HK-2 (cell line): ENCODE data around the gene SENP1.

ENCODE experiments used
- DNase-seq: peaks from one replicate; pipeline ENCODE4 v3.0.0-alpha.2; 2018; ENCODE audit not compliant: unreplicated experiment

The SENP1 gene

DNA sequence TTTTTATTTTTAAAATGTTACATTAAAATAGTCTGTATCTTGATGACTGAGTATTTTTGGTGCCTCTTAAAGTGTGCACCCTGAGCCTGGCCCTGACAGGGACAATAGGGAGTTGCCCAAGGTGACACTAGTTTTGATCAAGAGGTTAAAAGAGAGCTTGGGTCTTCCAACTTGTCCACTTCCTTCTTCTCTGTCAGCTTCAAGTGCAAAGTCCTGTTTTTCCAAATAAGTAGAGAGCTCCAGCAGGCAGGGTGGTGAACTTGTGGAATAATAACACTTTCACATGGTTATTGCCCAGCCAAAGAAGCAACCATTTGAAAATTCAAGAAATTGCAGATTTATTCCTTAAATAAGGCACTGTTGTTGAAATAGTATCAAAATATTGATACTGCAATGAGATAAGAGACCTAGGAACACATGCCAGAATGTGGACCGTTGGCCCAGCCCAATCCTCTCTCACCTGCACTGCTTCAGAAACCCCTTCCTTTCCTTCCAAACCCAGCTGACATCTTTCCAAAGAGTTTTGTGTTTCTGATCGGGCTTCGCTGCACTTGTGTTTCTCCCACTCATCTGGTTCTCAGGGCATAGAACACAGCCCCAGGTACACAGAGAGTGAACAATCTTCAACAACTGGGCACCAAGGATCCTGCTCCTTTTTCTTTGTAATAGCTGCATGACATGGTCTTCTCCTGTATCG, 87.8 kb downstream of the SENP1 start:
- DNase-seq = no peak

DNA sequence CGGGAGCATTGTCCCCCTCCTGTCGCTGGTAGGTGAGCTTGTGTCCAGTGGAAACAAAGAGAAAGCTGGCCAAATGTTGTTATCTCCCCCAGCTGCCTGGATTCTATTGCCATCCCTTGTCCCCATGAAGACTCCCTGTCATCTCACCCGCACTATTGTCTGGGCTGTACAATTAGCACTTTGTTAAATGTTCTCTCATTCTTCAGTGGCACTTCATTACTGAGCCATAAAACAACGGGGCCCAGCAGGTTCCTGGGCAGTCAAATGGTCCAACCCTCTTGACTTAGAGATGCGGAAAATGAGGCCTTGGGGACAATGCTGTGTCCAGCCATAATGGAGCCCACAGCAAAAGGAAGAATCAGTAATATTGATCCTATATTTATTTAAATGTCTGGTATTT, 88.4 kb downstream of the SENP1 start:
- DNase-seq = no peak

DNA sequence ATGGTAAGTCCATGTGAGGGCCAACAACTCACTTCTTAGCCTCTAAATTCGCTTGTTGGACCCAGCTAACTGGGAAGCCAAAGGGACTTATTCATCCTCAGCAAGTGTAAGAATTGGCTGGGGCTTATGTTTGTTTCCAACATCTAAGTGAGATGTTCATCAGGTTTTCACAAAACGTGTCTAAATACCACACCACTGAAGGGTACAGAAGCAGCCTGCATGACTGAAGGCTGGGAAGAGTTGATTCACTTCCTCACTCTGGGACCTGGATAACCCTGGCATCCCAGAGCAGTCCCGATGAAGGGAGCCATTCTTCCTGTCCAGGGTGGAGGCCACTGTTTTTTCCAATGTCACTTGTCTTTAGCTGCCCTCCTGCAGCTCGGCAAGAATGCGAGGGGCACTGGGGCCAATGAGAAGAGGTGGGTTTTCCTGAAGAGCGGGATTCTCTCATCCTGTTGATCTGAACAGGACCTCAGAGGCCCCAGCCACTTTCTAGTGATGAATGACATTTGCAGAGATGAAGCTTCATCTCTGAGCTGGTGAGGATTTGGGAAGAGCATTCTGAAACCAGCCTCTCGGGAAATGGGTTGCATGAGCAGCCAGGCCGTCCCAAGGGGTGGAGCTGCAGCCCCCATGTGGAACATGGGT, 89.4 kb downstream of the SENP1 start:
- DNase-seq = no peak

DNA sequence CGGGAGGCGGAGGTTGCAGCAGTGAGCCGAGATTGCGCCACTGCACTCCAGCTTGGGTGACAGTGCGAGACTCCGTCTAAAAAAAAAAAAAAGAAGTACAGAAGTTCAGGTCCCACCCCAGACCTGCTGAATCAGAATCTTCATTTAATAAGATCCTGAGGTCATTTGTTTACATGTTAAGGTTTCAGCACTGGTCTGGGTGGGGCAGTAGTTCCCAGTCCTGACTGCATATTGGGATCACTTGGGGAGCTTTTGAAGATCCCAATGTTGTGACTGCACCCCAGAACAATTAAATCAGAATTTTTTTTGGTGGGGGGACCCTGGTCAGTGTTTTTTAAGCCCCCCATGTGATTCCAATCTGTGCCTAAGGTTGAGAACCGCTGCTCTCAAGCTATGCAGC, 89.9 kb downstream of the SENP1 start:
- DNase-seq = no peak

DNA sequence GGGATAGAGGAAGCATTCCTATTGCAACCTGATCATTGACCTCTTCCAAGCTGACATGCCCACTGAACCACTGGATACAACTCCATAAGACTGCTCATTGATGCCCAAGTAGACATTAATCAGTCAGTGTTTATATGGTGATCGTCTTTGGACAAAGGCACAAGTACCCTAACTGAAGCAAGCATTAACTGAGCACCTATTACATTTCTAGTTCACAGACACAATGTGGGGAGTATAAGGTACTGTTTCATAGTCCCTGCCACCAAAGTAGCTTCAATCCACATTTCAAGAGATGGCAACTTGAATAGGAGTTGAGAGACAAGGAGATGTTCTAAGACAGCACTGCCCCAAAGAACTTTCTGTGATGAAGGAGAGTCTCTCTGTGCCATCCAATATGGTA, 90.8 kb downstream of the SENP1 start:
- no peak for DNase-seq

DNA sequence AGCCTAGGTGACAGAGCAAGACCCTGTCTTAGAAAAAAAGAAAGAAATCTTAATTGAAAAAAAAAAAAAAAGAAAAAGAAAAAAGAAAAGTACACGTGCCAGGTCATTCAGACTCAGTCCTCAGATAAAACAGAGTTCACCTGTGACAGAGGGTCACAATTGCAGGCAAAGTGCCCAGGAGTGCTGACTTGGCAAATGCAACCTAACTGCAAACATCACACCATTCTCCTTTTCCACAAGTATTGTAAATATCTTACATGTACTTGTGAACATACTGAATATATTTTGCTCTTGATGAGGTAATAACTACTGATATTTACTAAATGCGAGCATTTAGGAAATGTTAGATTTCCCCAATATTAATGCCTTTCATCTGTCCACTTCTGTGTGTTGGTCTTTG, 92.6 kb downstream of the SENP1 start:
- no peak for DNase-seq

DNA sequence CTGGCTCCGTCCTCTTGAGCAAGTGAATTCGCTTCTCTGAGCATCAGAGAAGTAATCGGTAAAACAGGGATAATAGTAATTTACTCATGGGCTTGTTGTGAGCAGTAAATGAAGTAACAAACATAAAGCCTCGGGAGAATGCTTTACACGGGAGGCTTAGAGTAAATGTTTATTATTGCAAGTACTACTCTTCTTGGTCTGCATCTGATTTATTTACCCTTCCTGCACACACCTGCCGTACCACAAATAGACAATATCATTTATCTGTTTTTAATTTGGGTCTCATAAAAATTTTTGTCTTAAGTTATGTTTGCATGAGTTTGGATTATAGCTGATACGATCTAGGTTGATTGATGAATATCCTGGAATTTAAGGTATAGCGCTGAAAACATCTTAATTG, 93.8 kb downstream of the SENP1 start:
- no peak for DNase-seq

DNA sequence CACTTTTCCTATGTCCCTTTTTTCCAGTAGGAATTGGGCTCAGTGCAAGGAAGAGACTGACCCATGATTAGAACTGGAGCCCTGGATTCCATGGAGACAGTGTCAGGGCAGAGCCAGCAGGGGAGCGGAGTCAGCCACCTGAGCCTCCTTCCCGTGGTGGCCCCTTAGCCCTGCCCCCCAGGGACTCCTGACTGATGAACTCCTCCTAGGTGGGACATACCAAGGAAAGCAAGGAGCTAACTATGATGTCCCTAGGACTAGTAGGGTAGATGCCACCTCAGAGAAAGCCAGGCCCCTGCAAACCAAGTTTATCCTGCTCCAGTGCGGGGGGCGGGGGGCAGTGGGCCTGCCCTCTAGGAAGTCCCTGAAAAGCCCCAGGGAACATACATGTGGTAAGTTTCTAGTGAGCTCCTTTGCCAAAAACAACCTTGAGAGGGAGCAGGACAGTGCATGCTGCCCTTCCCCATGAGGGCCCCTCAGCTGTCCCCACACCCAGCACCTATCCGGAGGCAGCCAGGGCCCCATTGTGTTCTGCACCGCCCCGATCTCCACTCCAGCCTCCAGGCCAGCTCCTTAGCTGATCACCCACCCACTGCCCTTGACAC, 95.4 kb downstream of the SENP1 start:
- DNase-seq = no peak

DNA sequence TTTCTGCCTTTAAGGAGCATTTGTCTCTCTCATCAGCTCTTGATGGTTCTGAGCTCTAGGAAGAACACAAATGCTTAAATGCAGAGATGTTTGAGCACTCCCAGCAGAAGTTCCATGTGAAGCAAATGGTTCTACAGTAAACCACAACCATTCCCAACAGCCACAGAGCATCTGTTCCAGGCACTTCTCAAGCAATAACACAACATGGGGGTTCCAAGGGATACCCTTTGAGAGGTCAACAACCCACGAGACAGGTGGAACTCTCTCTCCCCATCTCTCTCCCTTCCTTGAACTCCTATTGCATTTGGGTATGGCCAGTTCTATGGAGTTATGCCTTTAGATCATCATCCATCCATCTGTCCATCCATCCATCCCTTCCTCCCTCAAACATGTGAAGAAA, 96.4 kb downstream of the SENP1 start:
- no peak for DNase-seq

DNA sequence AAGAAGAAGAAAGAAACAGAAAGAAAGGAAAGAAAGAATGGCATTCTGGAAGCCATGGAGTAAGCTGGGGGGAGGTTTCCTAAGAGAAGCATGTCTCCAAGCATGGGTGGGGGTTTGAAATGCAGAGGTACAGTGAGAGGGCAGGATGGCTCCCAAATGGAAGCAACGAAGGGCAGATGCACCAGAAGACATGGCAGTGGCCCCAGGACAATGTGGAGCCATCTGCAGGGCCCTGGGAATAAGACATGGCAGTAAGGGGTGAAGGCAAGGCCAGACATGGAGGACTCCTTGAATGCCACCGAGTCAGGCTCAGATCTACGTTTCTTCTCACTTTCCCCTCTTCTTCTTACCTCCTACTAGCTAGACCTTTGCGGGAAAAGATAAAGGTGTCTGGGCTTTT, 96.9 kb downstream of the SENP1 start:
- no peak for DNase-seq

DNA sequence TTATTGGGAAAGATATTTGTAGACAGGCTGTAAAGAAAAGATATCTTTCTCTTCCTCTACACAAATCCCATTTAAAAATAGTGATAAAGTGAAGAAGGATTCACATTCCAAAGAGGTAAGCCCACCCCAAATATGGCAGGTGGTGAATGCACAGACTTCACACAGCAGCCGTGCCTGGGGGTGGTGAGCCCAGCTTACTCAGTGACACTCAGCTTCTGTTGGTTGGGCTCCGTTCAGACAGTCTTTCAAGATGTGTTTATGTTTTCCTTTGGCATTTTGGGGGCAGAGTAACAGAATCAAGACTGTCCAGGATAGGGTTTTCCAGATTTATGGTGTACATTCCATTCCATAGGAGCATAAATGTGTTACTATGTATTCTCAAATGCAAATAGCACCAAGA, 97.5 kb downstream of the SENP1 start:
- DNase-seq = no peak

DNA sequence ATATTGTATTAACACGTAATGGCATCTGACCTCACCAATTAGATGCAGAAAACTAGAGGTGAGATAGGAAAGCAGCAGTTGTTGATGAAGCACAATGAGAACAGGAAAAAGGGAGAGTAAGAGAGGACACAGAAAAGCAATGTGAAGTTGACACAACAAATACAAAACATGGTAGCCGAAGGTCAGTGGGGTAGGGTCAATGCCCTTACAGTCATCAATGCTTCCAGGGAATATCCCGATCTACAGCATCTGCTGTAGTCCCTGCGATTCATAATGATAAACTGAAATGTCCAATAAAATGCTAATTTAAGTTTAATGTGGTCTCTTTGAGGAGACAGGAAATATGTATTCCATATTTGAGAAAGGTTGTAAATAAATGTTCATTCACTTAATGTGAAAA, 98.7 kb downstream of the SENP1 start:
- no peak for DNase-seq

DNA sequence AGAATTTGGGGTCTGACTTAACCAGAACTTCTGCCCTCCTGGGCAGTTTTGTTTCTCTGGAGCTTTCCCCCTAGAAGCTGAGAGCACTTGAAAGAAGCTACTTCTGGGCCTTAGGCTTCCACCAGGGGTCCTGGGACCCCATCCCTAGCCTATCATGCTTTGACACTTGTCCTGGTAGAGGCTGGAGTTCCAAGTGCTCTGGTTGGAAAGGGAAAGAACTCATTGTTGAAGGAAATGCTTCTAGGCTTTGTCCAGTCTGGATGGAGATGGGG, 100.2 kb downstream of the SENP1 start:
- no peak for DNase-seq

DNA sequence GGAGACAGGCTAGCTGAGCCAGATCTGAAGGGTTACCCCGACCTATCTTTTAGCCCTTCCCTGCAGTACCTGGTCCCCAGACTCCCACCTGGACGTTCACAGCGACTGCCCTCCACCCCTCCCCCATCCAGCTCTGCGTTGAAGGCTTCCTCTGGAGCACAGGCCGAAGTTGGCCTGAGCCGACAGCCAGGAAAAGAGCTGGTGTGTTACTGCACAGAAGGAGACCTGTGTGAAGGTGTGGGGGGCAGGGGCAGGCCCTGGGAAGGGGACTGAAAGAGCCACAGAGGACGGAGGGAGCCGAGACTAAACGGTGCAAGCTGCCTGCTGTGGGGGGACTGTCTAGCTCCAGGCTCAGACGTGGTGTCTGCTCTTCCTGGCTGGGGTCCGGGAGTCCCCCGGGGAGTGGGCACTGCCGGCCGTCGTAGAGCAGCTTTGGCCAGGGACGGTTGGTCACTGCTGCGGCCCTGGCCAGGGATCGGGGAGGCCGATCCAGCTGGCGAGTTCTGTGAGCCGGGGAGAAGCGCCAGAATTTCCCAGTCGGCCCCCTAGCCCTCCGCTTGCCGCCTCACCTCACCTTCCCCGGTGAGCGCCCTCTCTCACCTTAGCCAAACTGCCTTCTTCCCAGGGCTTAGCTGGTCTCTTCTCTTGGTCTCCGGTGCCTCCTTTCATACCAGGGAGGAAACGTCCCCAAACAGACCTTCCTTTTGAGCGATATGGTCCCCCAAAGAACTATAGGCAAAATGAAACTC, 100.7 kb downstream of the SENP1 start:
- no peak for DNase-seq

DNA sequence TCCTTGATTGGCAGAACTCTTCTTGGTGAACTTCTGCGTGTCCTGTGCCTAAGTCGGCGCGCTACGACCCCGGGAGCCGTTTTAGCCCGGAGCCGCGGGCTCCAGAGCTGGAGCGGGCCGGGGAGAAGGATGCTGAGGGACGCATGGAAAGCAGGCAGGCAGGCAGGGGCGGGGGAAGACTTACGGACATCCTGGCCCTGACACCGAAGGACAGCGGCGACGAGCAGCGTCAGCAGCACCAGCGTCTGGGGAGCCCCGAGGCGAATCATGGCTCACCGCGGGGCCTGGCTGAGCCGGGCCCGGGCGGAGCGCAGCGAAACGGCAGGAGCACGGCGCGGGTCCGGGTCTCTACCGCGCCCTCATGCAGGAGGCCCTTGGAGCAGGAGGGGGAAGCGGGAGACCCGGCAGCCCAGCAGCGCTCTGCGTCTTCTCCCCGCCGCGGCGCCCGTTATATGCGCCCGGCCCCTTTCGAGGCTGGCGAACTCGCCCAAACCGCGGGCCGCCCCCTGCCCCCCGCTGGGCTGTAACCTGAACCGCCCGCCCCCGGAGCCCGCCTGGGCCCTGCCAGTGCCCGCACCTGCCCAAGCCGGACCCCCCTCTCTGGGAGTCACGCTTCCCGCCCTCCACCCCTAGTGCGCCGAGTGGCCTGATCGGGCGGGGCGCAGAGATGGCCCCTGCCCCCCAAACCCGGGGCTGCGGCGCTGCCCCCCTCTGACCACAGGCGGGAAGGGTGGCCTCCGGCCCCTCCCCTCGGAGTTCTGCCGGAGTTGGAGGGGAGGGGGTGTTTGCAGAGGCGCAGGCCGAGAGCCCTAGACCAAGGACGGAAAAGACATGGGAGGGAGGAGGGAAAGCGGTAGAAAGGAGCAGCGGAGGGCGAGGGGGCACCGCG, 101.6 kb downstream of the SENP1 start, which contains the start of gene COL2A1:
COL2A1 (minus strand) TSS at position 424 of the 889 bp plus-strand sequence; CDS start at position 269, 155 bp downstream.
- peak; percentile 18 for DNase-seq

DNA sequence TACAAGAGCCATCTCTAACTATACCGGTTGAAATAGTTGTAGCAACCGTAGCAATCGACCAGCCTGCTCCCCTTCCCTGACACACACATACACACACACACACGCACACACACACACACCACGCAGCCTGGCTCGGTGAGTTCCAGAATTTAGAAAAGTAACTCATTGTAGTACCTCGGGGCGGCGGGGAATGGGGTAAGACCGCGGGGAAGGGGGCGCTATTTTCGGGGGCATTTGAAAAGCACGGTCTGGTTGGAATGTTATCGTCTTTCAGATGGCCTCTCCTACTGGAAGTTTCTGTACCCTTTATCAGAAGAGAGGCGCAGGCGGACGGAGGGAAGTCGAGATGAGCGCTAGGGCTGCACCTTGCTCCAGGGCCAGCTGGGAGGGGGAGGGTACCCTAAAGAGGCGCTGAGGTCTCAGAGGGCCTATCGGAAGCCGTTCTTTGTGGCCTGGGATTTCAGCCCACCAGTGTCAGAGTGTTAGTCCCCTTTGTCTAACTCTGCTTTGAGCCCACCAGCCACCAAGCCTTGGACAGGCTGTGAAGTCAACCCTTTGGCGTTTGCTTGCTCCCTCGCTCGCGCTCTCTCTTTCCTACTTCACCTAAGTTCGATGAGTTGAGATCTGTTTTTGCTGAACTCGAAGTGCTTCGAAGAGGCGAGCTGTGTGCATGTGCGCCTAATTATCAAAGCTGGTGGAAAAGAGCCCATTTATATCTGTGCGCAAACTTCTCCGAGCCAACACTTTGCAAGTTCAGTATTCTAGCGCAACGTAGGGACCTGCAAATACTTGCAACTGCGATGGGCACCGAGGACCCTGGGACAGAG, 102.4 kb downstream of the SENP1 start:
- no peak for DNase-seq

DNA sequence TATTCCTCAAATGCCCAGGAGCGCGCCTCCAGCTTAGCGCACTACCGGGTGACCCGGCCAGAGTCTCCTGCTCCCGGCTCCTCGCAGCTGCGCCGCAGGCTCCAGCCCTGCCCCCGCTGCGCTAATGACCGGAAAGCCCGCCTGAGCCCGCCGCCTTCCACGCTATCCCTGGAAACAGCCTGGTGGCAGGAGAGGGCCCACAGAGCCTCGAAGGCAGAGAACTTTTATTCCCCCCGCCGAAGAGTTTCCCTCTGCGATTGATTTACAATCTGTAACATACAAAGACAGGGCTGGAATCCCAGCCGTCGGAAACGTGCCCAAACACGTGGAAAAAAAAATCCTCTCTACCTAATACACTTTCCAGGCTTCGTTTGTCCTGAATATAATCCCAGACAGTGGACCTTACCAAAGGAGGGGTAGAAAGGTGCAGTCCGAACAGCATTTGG, 103.1 kb downstream of the SENP1 start:
- peak; percentile 44 for DNase-seq

DNA sequence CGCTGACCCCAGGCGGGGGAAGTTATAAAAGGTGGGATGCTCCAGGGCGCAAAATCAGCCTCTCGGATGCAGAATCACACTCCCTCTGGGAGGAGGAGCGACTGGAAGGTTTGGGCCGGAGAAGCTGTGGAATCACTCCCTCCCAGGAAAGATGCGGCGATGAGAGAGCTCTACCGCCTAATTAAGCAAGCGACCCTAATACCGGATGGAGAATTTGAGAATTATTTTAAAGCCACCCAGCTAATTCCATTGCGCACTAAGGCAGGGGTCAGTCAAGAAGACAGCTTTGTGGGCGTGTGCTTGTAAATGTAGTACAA, 103.5 kb downstream of the SENP1 start:
- no peak for DNase-seq

DNA sequence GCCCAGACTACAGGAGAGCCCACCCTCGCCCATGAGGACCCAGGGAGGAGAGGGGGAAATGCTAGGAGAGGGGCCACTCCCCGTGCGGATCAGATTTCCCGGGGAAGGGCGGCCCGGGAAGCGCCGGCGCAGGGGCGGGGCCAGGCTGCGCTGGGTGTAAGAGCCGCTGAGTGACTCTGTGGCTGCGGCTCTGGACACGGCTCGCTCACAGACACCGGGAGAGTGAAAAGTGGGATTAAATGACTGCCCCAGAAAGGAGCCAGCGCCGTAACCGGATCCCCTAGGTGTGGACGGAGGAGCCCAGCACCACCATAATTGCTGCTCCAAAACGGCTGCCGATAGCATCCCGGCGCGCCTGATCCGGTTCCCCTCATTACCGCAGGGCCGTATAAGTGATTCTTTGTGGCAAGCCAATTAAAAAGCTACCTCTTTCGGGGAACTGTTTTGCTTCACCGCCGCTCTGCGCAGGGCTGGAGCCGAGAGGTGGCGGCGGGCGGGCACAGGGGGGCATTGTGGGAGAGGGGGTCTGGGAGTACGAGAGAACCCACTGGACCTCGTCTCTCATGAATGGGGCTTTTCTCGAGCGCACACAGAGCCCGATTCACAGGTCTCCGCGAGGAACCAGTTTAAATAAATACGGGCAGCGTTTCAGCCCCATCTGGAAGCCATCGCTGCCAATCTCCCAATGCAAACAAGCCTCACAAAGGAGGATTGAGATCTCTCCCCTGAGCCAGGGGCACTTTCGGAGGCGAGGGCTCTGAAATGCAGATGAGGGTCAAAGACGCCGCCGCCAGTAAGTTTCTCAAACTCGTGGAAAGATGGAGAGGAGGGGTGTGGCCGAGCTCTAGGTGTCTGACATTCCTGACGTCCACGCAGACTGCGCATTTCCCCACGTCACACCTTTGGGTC, 104.1 kb downstream of the SENP1 start:
- DNase-seq = peak; percentile 55
